ACC112 (cell line): ENCODE measurements around the gene SLC7A8.
A peak's percentile ranks its signal among the peaks of the same experiment; 100 is the strongest.

Source experiments
- H2AFZ ChIP-seq: fragments of 200-600 bp; sonication (generic); one replicate; pipeline ENCODE4 v1.6.0; 2017; ENCODE audit warnings: antibody characterized with exemption, low read length; ENCODE audit not compliant: unreplicated experiment
- H3K27ac ChIP-seq: fragments of 200-600 bp; sonication (generic); 2 replicates; pipeline ENCODE4 v1.5.1; 2014; ENCODE audit warnings: low read depth, mild to moderate bottlenecking, antibody characterized with exemption, low read length, moderate library complexity
- H3K27me3 ChIP-seq: fragments of 200-600 bp; sonication (generic); 2 replicates; pipeline ENCODE4 v1.6.1; 2014; ENCODE audit warnings: mild to moderate bottlenecking, antibody characterized with exemption, low read length, moderate library complexity, mixed read lengths; ENCODE audit not compliant: insufficient read depth
- H3K36me3 ChIP-seq: fragments of 200-600 bp; sonication (generic); 2 replicates; pipeline ENCODE4 v1.6.1; 2016; ENCODE audit warnings: mild to moderate bottlenecking, antibody characterized with exemption, low read length, moderate library complexity, mixed read lengths; ENCODE audit not compliant: insufficient read depth
- H3K4me1 ChIP-seq: fragments of 200-600 bp; sonication (generic); one replicate; pipeline ENCODE4 v1.6.1; 2016; ENCODE audit warnings: low read length, mixed read lengths; ENCODE audit not compliant: insufficient read depth, unreplicated experiment, control insufficient read depth
- H3K4me3 ChIP-seq: fragments of 200-600 bp; sonication (generic); 2 replicates; pipeline ENCODE4 v1.5.1; 2014; ENCODE audit warnings: mild to moderate bottlenecking, low read depth, low read length
- H3K79me2 ChIP-seq: fragments of 200-600 bp; sonication (generic); one replicate; pipeline ENCODE4 v1.6.0; 2016; ENCODE audit warnings: low read length; ENCODE audit not compliant: control insufficient read depth, unreplicated experiment, insufficient read depth

The SLC7A8 gene

DNA sequence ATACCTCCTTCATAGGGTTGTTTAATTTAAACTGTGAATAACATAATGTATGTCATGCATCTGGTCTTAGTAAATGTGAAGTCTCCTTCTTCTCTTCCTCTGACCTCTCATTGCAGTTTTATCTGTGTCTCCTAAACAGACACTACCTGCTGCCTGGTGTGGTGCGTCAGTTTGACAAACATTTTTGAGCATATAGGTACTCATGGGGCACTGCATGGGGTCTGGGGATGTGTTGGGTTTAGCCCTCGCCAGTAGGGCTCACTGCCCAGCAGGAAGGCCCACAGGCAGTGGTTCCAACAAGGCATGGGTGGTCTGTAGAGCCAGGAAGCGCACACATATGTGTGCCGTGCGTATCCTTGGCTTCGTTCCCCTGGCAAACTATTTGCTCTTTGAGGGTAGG, 61.4 kb downstream of the SLC7A8 start:
- Histone ChIP-seq H2AFZ (no peak overlapping the region), H3K4me1 (no peaks in the 10 kb centered on the region), H3K27ac (no peak overlapping the region), H3K36me3 (no peaks in the 10 kb centered on the region), H3K27me3 (no peaks in the 10 kb centered on the region), H3K4me3 (no peak overlapping the region), H3K79me2 (no peaks in the 10 kb centered on the region)

- Histone ChIP-seq H3K27me3 (no peaks in the 10 kb centered on the region), H3K4me3 (no peak overlapping the region), H3K27ac (no peak overlapping the region), H3K4me1 (no peaks in the 10 kb centered on the region), H3K36me3 (no peaks in the 10 kb centered on the region), H3K79me2 (no peaks in the 10 kb centered on the region), H2AFZ (no peak overlapping the region)
Observed at GRCh38 chr14:23121361-23121771, 62.1 kb downstream of the SLC7A8 start.

DNA sequence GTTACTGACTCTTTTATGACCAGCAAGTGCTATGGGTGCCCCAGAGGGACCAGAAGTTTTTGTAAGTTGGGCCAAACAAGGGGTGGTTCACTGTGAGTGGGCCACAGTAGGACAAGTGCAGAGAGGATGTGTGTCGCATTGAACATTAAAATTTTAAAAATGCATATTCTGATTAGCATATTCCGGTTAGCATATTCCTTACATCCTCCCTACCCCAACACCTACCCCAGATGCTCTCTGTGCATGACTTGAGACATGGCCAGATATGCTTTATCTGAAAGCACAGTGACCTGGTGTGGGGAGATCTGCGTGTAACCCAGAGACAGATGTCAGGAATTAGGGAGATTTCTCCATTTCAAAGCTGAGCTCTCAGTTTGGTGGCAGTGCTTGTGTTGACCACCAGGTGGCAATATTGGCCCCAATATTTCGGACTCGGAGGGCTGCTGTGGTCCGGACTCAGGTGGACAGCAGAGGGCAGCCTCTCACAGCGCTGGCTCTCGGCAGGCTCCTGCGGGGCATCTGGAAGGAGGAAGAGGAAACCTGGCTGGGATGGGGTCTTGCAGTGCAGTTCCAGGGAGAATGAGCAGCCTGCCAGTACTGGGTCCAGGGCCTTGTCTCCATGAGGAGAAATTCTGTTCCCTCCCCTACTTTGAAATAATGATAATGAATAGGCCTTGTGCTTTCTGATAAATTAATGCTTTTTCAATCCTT, 62.8 kb downstream of the SLC7A8 start:
- Histone ChIP-seq H3K79me2 (no peaks in the 10 kb centered on the region), H3K4me3 (no peak overlapping the region), H3K27me3 (no peaks in the 10 kb centered on the region), H3K4me1 (peaks cover 4% of the 10 kb centered on the region), H2AFZ (peak overlapping the region; percentile 21), H3K27ac (no peak overlapping the region), H3K36me3 (no peaks in the 10 kb centered on the region)

GRCh38 chr14:23119363-23120327, 63.8 kb downstream of the SLC7A8 start:
- Histone ChIP-seq H3K36me3 (no peaks in the 10 kb centered on the region), H3K27ac (no peak overlapping the region), H3K79me2 (no peaks in the 10 kb centered on the region), H3K4me3 (no peak overlapping the region), H3K4me1 (peaks cover 12% of the 10 kb centered on the region), H2AFZ (no peak overlapping the region), H3K27me3 (no peaks in the 10 kb centered on the region)

- Histone ChIP-seq H3K79me2 (no peaks in the 10 kb centered on the region), H3K27ac (no peak within 1 kb of the TSS)
Observed at GRCh38 chr14:23118506-23119362, 64.7 kb downstream of the SLC7A8 start, which contains the start of gene CEBPE. Gene CEBPE, minus strand, starts transcription at chr14:23119255. Its CDS starts 164 bp downstream, at chr14:23119091.

GRCh38 chr14:23117371-23118020, 66.0 kb downstream of the SLC7A8 start:
- H3K4me1 ChIP-seq, result peaks cover 33% of the 10 kb centered on the region
- H3K4me3 ChIP-seq, result no peak overlapping the region
- no peak overlapping the region for H3K27ac ChIP-seq
- H2AFZ ChIP-seq, result no peak overlapping the region
- H3K27me3 ChIP-seq, result no peaks in the 10 kb centered on the region
- H3K79me2 ChIP-seq, result no peaks in the 10 kb centered on the region
- no peaks in the 10 kb centered on the region for H3K36me3 ChIP-seq

More at GRCh38 chr14:23118506-23119362, 64.7 kb downstream of the SLC7A8 start, which contains the start of gene CEBPE:
- H3K4me3 ChIP-seq, result no peak within 1 kb of the TSS
- H3K27me3 ChIP-seq, result no peaks in the 10 kb centered on the region
- H3K36me3 ChIP-seq, result no peaks in the 10 kb centered on the region
- H3K4me1 ChIP-seq, result peaks cover 21% of the 10 kb centered on the region
- H2AFZ ChIP-seq, result no peak within 1 kb of the TSS

GRCh38 chr14:23115918-23116317, 67.5 kb downstream of the SLC7A8 start:
- Histone ChIP-seq H3K4me1 (peaks cover 33% of the 10 kb centered on the region), H2AFZ (no peak overlapping the region), H3K36me3 (no peaks in the 10 kb centered on the region), H3K27ac (peak overlapping the region; percentile 94), H3K4me3 (peak overlapping the region; percentile 33; the same call in 1 of the 2 replicates), H3K27me3 (no peaks in the 10 kb centered on the region), H3K79me2 (no peaks in the 10 kb centered on the region)

- Histone ChIP-seq H3K27me3 (no peaks in the 10 kb centered on the region), H3K79me2 (no peaks in the 10 kb centered on the region), H2AFZ (no peak overlapping the region), H3K27ac (peak overlapping the region; percentile 94), H3K36me3 (no peaks in the 10 kb centered on the region), H3K4me1 (peaks cover 33% of the 10 kb centered on the region), H3K4me3 (peak overlapping the region; percentile 33)
Observed at GRCh38 chr14:23115039-23115731, 68.3 kb downstream of the SLC7A8 start.

GRCh38 chr14:23114669-23115038, 68.8 kb downstream of the SLC7A8 start:
- Histone ChIP-seq H3K36me3 (no peaks in the 10 kb centered on the region), H3K79me2 (no peaks in the 10 kb centered on the region), H3K27ac (peak overlapping the region; percentile 94), H2AFZ (no peak overlapping the region), H3K4me1 (peaks cover 33% of the 10 kb centered on the region), H3K4me3 (peak overlapping the region; percentile 25; the same call in 1 of the 2 replicates), H3K27me3 (no peaks in the 10 kb centered on the region)
